Stimulated activated naive CD4-positive, alpha-beta T cell (primary cell): ENCODE results near the gene WHRN.

Experiments
- DNase-seq, 6 experiments: peaks; one replicate each; lab custom pipeline; 2025; lab: John Stamatoyannopoulos, UW

Gene WHRN

GRCh38 chr9:114397219-114397847 lies 107.9 kb downstream of the WHRN start:
- DNase-seq: no peak

DNA sequence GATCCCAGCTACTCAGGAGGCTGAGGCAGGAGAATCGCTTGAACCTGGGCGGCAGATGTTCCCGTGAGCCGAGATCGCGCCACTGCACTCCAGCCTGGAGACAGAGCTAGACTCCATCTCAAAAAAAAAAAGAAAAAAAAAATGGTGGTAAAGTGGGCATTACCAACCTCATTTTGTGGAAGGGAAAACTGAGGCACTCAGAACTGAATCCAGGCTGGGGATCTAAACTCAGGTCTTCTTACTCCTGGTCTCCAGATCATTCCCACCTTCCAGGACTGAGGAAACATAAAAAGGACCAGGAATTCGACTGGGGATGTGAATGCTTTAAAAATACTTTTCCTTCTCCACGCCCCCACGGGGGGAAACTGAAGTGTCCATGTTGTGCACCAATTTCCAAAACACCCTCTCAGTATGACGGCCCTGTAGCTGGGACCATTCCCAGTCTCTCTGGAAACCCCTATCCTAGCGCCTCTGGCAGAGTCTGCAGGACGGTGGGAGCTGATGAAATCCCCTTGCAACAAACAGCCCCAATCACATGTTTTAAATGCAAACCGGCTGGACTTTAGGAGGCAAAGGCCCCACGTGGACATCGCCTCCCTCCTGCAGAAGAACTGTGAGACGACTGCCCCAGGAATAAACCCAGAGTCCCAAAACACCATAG lies 108.6 kb downstream of the WHRN start:
- DNase-seq: no peak

GRCh38 chr9:114395768-114396167 lies 109.5 kb downstream of the WHRN start:
- DNase-seq: no peak

GRCh38 chr9:114395334-114395617 lies 110.0 kb downstream of the WHRN start:
- DNase-seq: no peak

GRCh38 chr9:114394523-114395333 lies 110.5 kb downstream of the WHRN start:
- peak in 2 of 6 experiments; percentile 29 to 33 for DNase-seq

- DNase-seq: no peak
Measured at GRCh38 chr9:114392749-114393112, 112.5 kb downstream of the WHRN start.

- DNase-seq: no peak
Measured at GRCh38 chr9:114390952-114391351, 114.3 kb downstream of the WHRN start.

DNA sequence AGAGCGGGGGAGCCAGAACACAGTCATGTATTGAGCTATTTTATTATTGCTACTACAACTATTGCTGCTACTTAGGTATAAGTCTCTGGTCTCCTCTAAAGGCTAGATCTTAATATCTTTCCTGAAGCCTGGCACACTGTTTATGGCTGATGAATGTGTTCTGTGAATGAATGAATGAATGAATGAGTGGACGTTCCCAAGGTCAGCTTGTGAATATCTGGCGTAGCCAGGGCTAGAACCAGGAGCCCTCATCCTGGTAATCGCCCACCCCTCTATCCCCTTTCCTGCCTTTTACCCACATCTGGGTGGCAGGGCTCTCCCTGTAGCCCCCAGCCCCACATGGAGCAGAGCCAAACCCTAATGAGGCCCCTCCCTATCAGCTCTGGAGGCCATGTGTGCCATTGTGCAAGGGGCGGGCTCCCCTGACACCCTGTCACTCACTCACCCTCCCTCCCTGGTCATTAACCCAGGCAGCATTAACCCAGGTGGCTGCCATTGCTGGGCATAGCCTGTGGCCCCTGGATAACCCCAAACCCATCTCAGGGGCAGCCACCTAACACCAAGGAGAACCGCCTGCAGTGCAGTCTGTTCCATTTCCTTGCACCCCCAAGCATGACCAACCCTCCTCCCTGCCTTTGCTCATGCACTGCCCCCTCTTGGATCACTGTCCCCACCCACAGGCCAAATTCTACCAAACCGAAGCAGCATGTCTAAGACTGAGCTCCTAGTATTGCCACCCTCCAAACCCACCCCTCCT lies 115.5 kb downstream of the WHRN start:
- DNase-seq: no peak

GRCh38 chr9:114388764-114389375 lies 116.4 kb downstream of the WHRN start:
- DNase-seq: no peak

GRCh38 chr9:114388357-114388682 lies 117.0 kb downstream of the WHRN start:
- no peak for DNase-seq

GRCh38 chr9:114387680-114388356 lies 117.5 kb downstream of the WHRN start, which contains the start of gene AKNA:
Gene AKNA, minus strand, starts transcription at chr9:114387982. Its CDS starts 6,649 bp downstream, at chr9:114381333.
- DNase-seq: peak; percentile 74 to 85 (median 78)

GRCh38 chr9:114386886-114387679 lies 118.2 kb downstream of the WHRN start:
- DNase-seq: peak in 1 of 6 experiments; percentile 59

DNA sequence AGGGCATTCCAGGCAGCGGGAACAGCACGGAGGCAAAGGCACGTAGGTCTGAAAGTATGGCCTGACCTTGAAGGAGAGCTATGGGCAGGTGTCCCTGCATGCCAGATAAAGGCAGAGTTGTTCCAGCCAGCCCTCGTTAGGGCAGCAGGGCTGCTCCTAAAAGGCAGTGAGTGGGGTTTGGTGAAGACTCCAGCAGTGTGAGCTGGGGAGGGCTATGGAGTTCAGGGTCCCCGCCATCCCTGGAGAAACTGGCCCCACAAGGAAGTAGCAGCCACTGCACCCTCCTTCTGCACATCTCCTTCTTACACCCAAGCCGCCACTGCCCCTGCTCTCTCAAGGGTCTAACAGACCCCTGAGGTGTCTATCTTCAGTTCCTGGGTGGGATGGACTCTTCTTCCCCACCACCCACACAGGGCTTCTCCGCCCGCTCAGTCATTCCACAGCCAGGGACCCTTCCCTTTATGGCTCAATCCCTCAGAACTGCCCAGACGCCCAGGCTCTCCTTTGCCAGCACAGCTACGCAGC lies 118.8 kb downstream of the WHRN start:
- DNase-seq: no peak

- peak; percentile 79 to 94 (median 88) for DNase-seq
Measured at GRCh38 chr9:114385397-114386181, 119.7 kb downstream of the WHRN start.

DNA sequence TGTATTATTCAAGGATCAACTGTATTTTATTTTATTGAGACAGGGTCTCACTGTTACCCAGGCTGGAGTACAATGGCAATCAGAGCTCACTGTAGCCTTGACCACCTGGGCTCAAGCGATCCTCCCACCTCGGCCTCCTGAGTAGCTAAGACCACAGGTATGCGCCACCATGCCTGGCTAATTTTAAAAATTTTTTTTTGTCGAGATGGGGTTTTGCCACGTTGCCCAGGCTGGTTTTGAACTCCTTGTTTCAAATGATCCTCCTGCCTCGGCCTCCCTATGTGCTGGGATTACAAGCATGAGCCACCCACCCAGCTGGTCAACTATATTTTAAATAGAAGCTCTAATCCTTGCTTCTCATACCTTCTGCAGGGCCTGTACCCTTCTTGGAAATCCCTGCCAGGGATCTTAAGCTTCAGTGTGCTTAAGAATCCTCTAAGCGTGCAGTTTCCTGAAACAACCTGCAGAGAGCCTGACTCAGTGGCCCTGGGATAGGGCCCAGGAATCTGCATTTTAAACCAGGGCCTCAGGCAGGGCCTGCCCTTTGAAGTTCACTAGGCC lies 120.4 kb downstream of the WHRN start:
- DNase-seq: no peak

DNA sequence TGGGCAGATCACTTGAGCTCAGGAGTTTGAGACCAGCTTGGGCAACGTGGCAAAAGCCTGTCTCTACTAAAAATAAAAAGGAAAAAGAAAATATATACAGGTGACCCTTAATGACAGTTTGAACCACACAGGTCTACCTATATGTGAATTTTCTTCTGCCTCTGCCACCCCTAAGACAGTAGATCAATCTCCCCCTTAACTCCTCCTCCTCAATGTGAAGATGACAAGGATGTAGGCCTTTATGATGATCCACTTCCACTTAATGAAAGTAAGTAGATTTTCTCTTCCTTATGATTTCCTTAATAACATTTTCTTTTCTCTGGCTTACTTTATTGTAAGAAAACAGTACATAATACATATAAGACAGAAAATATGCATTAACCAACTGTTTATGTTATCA lies 120.9 kb downstream of the WHRN start:
- no peak for DNase-seq

DNA sequence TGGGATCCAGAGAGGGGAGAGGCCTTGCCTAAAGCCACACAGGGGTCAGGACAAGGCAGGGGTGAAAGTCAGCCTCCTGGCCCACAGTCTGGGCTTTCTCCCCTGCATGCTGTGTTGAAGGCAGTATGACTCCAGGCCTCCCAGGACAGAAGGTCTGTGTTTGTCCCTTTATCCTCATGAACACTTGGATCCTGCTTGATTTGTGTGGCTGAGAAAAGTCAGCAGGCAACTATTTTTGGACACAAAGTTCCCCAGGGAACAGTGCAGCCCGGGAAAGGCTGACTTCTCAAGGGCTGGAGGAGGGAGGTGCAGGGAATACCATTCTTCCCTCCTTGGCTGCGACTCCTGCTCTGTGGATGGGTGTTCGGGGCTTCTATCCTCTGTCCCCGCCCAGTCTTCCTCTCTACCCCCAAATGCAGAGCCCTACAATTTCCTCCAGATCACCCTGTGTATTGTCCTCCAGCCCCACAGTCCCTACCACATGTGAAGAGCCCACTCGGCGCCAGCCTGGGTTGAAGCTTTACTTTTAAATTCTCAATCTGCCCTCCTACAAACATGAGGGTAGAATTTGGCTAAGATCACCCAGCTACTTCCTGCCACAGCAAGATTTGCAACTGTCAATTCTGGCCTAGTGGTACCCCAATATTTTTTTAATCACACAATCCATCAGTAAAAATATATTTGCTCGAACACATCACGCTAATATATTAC lies 121.6 kb downstream of the WHRN start:
- DNase-seq: peak in 1 of 6 experiments; percentile 27

DNA sequence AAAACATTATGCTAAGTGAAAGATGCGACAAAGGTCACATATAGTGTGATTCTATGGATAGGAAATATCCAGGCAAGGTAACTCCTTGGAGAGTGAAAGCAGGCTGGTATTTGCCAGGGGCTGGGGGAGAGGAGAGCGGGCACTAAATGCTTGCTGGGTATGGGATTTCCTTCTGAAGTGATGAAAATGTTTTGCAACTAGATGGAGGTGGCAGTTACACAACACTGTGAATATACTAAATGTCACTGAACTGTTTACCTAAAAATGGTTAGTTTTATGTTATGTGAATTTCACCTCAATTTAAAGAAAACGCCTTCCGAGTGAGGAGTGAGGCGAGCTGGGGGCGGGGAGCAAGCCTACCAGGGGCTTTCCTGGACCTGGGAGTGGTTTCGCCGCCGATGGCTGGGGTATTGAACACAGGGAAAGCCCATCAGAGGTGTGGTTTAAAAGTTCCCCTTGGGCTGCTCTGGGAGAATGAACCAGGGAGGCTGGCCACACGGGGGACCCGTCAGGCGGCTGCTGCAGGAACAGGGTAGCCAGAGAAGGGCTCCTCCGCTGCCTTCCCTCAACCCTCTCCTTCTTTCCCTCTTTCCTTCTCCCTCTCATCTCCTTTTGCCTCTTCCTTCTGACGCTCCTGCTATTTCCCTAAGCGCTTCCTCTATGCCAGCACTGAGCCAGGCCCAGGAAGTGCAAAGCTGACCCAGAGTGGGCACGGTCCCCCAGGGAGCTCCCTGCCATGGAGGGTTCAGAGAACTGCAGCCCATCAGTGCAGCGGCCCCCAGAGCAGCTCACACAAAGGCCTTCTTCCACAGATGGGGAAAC lies 122.4 kb downstream of the WHRN start:
- DNase-seq: peak in 4 of 6 experiments; percentile 32 to 80 (median 70)
